ENCODE data around the gene CFAP100.

CFAP100 gene

DNA sequence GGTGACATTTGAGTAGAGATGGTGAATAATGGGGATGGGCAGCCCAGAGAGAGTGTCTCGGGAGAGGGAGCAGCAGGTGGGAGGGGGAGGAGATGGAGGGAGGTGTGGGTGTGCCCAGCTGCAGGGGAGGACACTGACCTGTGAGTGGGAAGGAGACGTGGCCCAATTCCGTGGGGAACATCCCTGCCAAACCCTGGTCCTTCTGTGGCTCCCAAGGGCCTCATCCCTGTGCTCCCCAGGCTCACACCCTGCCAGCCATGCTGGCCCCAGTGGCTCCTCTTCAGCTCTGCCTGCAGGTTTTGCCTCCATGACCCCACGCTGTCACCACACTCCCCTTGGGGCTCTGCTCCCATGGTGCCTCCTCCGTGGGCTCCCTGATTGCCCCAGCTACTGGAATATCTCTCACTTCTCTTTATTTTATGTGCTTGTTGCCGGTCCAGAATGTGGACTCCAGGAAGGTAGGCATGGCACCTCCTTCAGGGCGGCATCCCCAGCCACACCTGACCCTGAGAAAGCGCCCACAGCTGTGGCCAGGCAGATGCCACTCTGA is 7.0 kb downstream of the CFAP100 start:
- TF ChIP-seq, protein P1, sequence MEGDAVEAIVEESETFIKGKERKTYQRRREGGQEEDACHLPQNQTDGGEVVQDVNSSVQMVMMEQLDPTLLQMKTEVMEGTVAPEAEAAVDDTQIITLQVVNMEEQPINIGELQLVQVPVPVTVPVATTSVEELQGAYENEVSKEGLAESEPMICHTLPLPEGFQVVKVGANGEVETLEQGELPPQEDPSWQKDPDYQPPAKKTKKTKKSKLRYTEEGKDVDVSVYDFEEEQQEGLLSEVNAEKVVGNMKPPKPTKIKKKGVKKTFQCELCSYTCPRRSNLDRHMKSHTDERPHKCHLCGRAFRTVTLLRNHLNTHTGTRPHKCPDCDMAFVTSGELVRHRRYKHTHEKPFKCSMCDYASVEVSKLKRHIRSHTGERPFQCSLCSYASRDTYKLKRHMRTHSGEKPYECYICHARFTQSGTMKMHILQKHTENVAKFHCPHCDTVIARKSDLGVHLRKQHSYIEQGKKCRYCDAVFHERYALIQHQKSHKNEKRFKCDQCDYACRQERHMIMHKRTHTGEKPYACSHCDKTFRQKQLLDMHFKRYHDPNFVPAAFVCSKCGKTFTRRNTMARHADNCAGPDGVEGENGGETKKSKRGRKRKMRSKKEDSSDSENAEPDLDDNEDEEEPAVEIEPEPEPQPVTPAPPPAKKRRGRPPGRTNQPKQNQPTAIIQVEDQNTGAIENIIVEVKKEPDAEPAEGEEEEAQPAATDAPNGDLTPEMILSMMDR (IDR thresholded peaks at IDR 0.05; ENCODE audit: control insufficient read depth, insufficient read depth, low read depth, low read length, missing control alignments) = no peak
- DNase-seq (ENCODE audit: low read depth) = no peak
- no peak overlapping the region for H3K4me3 ChIP-seq (ENCODE audit: control insufficient read depth, low read depth, low read length)

DNA sequence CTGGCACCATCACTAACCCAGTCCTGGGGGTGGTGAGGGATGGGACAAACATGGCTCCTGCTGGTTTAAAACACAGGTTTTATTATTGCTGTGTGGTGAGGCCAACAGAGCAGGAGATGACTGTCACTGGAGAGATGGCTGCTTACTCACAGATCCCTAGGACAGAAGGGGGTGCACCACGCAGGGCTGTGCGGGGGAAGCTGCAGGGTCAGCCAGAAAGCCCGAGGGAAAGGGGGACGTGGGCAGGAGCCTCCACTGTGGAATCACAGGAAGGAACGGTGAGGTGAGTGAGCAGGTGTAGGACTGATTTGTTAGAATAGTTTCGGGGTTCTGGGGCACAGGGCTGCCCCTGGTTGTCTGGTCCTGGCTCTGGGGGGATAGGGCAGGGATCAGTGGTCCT is 7.5 kb downstream of the CFAP100 start:
- no peak overlapping the region for H3K4me3 ChIP-seq (ENCODE audit: control insufficient read depth, low read depth, low read length)
- DNase-seq (ENCODE audit: low read depth) = no peak
- TF ChIP-seq, protein P1 (IDR thresholded peaks at IDR 0.05; ENCODE audit: control insufficient read depth, insufficient read depth, low read depth, low read length, missing control alignments) = no peak

DNA sequence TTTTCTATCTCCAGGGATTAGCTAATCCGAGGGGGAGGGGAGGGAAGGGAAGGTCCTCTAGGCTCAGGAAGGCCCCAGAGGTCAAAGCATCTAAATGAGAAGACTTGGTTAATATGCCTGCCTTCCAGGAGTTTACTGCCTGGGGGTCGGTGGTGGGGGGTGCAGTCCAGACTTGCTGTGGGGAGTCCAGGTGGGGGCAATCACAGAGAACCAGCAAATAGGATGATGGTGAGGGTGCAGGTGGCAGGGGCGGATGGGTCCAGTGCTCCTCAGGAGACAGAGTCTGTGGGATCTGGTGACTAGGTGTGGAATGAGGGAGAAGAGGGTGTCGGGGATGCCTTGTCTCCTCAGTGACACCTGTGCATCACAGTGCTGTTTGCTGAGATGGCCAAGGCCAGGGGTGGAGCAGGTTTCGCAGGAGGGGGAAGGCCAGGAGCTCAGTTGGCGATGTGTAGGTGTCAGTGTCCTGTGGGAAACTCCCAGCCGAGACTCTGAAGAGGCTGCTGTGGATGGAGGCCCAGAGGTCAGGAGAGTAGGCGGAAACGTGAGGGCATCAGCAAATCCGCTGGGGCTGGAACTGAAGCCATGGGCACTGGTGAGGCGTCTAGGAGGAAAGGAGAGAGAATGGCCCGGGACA is 8.1 kb downstream of the CFAP100 start:
- no peak for DNase-seq (ENCODE audit: low read depth)
- H3K4me3 ChIP-seq (ENCODE audit: control insufficient read depth, low read depth, low read length) = no peak overlapping the region
- TF ChIP-seq, protein P1 (IDR thresholded peaks at IDR 0.05; ENCODE audit: control insufficient read depth, insufficient read depth, low read depth, low read length, missing control alignments) = no peak

DNA sequence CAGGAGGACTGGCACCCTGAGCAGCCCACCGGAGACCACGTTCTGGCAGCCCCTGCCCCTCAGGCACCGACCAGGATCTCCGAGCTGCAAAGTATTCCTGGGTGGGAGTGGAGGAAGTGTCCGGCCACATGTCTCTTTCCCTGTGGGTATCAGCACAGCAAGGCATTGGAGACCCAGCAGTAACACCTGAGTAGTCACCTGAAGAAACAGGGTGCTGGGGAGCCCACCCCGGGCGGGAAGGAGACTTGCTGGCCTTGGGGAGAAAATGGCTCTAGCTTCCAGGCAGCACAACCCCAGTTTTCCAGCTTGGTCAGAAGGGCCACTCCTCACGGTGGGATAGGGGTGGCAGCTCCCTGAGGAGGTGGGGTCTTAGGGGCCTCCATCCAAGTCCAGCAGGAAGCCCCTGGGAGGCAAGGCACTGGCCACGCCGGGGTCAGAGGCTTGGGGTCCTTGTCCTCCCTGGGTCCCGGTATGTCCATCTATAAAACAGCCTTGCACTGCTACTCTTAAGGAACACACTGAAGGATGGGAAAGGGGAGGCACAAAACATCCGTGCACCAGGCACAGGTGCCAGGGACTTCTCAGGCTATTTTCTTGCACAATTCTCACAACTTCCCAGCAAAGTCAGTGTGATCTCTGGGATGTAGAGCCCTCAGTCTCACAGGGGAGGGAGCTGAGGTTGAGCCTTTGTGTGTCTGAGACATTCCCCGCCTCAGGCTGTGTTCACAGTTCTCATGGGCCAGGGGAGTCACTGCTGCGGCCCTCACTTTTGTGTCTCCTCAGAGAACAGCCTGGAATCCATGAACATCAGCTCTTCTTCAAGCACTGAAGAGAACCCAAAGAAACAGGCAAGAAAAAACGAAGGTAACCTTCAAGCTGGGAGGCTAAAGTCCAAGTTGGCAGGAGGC is 11.9 kb downstream of the CFAP100 start:
- TF ChIP-seq, protein P1 (IDR thresholded peaks at IDR 0.05; ENCODE audit: control insufficient read depth, insufficient read depth, low read depth, low read length, missing control alignments) = no peak
- no peak overlapping the region for H3K4me3 ChIP-seq (ENCODE audit: control insufficient read depth, low read depth, low read length)
- no peak for DNase-seq (ENCODE audit: low read depth)

DNA sequence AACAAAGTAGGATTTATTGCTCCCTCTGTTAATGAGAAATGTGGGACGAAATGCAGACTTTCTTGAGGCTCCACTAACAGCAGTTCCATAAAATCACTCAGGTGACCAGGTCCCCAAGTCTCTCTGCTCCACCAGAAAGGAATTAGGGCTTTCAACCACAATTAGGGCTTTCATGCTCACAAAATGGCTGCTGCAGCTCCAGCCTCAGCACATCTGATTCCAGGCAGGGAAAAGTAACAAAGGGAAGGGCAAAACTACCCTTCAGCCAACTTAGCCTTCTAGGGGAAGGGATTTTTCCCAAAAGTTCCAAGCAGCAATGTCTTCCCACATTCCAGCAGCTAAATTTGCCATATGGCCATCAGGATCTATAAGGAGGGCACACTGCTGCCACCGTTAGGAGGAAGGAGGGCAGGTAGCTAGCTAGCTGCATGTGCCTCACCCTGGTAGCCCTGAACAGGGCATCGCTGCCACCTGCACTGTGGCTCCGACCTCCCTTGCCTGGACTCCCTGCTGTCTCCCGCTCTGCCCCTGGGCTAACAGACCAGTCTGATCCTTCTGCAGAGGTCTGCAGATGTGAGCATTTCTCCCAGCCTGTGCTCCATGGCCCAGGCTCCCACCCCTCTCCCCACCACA is 12.8 kb downstream of the CFAP100 start:
- H3K4me3 ChIP-seq (ENCODE audit: control insufficient read depth, low read depth, low read length) = no peak overlapping the region
- no peak for DNase-seq (ENCODE audit: low read depth)
- TF ChIP-seq, protein P1 (IDR thresholded peaks at IDR 0.05; ENCODE audit: control insufficient read depth, insufficient read depth, low read depth, low read length, missing control alignments) = no peak

DNA sequence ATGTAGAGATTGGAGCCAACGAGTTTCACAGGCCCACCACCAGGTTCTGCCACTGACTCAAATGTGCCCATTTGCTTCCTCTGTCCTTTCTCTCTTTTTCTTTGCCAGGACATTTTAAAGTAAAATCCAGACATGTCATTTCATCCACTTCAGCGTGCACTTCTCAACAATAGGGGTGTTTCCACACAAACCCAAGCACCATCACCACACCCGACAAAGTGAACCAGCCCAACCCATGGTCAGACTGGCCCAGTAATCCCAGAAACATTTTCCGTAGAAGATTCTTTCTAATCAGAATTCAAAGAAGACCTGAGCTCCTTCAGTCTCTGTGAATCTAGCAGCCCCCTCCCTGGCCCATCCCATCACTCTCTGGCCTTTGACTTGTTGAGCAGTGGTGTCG is 13.4 kb downstream of the CFAP100 start:
- TF ChIP-seq, protein P1 (IDR thresholded peaks at IDR 0.05; ENCODE audit: control insufficient read depth, insufficient read depth, low read depth, low read length, missing control alignments) = no peak
- no peak for DNase-seq (ENCODE audit: low read depth)

More for the DNA sequence above, 13.4 kb downstream of the CFAP100 start:
- H3K4me3 ChIP-seq (ENCODE audit: control insufficient read depth, low read depth, low read length) = no peak overlapping the region

Data from AG09309 (cell line).